ENCODE measurements around the gene GSDME.

GSDME gene

GRCh38 chr7:24670782-24671181, 86.5 kb downstream of the GSDME start:
- no peak overlapping the region for H3K4me3 ChIP-seq (replicated peaks; ENCODE audit: low read depth, low read length)
- TF ChIP-seq CTCF (IDR thresholded peaks at IDR 0.05; ENCODE audit: low read length, missing control alignments) = no peak
- no peak for DNase-seq (ENCODE audit: low read depth)

GRCh38 chr7:24669971-24670591, 87.2 kb downstream of the GSDME start:
- TF ChIP-seq CTCF (IDR thresholded peaks at IDR 0.05; ENCODE audit: low read length, missing control alignments) = no peak
- H3K4me3 ChIP-seq (replicated peaks; ENCODE audit: low read depth, low read length) = no peak overlapping the region
- peak; percentile 37 for DNase-seq (ENCODE audit: low read depth)

GRCh38 chr7:24668927-24669635, 88.2 kb downstream of the GSDME start:
- DNase-seq (ENCODE audit: low read depth) = peak; percentile 16
- no peak for TF ChIP-seq CTCF (IDR thresholded peaks at IDR 0.05; ENCODE audit: low read length, missing control alignments)
- H3K4me3 ChIP-seq (replicated peaks; ENCODE audit: low read depth, low read length) = no peak overlapping the region

- no peak overlapping the region for H3K4me3 ChIP-seq (replicated peaks; ENCODE audit: low read depth, low read length)
- peak; percentile 79 for DNase-seq (ENCODE audit: low read depth)
- peak; percentile 66 for TF ChIP-seq CTCF (IDR thresholded peaks at IDR 0.05; ENCODE audit: low read length, missing control alignments)
These were observed 91.5 kb downstream of the GSDME start for GRCh38 chr7:24665564-24666294.

- no peak for TF ChIP-seq CTCF (IDR thresholded peaks at IDR 0.05; ENCODE audit: low read length, missing control alignments)
- H3K4me3 ChIP-seq (replicated peaks; ENCODE audit: low read depth, low read length) = no peak overlapping the region
- DNase-seq (ENCODE audit: low read depth) = peak; percentile 79
These were observed 96.7 kb downstream of the GSDME start for GRCh38 chr7:24660546-24660945.

- H3K4me3 ChIP-seq (replicated peaks; ENCODE audit: low read depth, low read length) = no peak overlapping the region
- no peak for TF ChIP-seq CTCF (IDR thresholded peaks at IDR 0.05; ENCODE audit: low read length, missing control alignments)
These were observed 97.8 kb downstream of the GSDME start for GRCh38 chr7:24659505-24659904.

More at GRCh38 chr7:24659505-24659904, 97.8 kb downstream of the GSDME start:
- no peak for DNase-seq (ENCODE audit: low read depth)
